Nephron (organoid): Measurements from ENCODE around the gene ADAMTS12.

Experiments used
- H3K27ac Mint-ChIP-seq, 3 experiments: 2 replicates each; pipeline ENCODE4 v1.8.0; 2020; ENCODE audit warnings: mixed read lengths in 3 of 3, mild to moderate bottlenecking in 2 of 3, moderate library complexity in 1 of 3
- H3K27me3 Mint-ChIP-seq: 2 replicates; pipeline ENCODE4 v1.8.0; 2021; ENCODE audit warnings: low read depth, mild to moderate bottlenecking, moderate library complexity, mixed read lengths
- H3K36me3 Mint-ChIP-seq: 2 replicates; pipeline ENCODE4 v1.8.0; 2020; ENCODE audit warnings: low read depth, mixed read lengths
- H3K4me1 Mint-ChIP-seq: 2 replicates; pipeline ENCODE4 v1.8.0; 2020; ENCODE audit warnings: mixed read lengths
- H3K4me3 Mint-ChIP-seq, 3 experiments: 2 replicates each; pipeline ENCODE4 v1.8.0; 2020; ENCODE audit warnings: mild to moderate bottlenecking in 3 of 3, mixed read lengths in 3 of 3, moderate library complexity in 2 of 3
- H3K9me3 Mint-ChIP-seq: 2 replicates; pipeline ENCODE4 v1.8.0; 2020; ENCODE audit warnings: mixed read lengths
- TF ChIP-seq, protein P1 (sequence below), 3 experiments: fragments of 200-600 bp; sonication (generic); IDR thresholded peaks; one replicate each; pipeline ENCODE4 v1.5.0; 2021; ENCODE audit warnings: antibody characterized with exemption in 3 of 3; ENCODE audit not compliant: unreplicated experiment in 3 of 3

The ADAMTS12 gene

DNA sequence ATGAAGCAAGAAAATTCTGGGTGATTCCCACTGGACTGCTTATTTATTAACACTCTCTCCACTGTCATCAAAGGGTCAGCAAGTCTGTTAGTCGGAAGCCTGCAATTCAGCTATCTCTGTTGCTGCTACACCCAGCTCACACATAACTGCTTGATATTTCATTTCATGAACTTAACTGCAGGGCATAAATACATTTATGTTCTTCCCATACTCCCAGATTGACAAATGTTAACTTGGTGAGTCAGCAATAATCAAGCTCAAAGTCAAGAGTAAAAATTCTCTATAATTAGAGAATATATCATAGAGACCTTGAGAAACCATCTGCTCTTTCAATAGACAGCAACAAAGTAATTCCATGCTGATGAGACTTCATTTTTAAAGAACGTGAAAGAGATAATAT, 198.8 kb downstream of the ADAMTS12 start:
- H3K4me3 Mint-ChIP-seq: no peak overlapping the region
- no peaks in the 10 kb centered on the region for H3K4me1 Mint-ChIP-seq
- H3K36me3 Mint-ChIP-seq: peaks cover 5% of the 10 kb centered on the region
- TF ChIP-seq, protein P1, sequence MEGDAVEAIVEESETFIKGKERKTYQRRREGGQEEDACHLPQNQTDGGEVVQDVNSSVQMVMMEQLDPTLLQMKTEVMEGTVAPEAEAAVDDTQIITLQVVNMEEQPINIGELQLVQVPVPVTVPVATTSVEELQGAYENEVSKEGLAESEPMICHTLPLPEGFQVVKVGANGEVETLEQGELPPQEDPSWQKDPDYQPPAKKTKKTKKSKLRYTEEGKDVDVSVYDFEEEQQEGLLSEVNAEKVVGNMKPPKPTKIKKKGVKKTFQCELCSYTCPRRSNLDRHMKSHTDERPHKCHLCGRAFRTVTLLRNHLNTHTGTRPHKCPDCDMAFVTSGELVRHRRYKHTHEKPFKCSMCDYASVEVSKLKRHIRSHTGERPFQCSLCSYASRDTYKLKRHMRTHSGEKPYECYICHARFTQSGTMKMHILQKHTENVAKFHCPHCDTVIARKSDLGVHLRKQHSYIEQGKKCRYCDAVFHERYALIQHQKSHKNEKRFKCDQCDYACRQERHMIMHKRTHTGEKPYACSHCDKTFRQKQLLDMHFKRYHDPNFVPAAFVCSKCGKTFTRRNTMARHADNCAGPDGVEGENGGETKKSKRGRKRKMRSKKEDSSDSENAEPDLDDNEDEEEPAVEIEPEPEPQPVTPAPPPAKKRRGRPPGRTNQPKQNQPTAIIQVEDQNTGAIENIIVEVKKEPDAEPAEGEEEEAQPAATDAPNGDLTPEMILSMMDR (IDR thresholded peaks at IDR 0.05; ENCODE audit: unreplicated experiment in 3 of 3): no peak
- no peaks in the 10 kb centered on the region for H3K27me3 Mint-ChIP-seq
- peaks cover 13% of the 10 kb centered on the region for H3K9me3 Mint-ChIP-seq
- no peak overlapping the region for H3K27ac Mint-ChIP-seq

DNA sequence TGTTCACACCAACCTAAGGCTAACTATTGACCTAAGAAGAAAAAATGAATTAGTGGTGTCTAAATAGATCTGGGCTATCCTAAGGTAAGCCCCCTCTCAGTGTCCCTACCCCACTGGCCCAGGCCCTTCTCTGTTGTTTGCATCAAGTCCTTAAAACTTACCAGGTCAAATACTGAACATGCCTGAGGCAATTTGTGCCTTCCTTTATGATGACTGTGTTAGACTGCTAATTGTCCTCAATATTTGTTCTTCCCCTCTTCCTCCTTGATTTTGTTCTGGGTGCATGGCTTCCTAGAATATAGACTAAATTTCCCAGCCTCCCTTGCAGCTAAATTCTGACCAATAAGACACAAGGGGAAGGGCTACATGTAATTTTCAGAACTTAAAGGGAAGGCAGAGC, 199.9 kb downstream of the ADAMTS12 start:
- Mint-ChIP-seq H3K4me1 (no peaks in the 10 kb centered on the region), H3K27me3 (no peaks in the 10 kb centered on the region), H3K27ac (no peak overlapping the region), H3K4me3 (no peak overlapping the region), H3K36me3 (peaks cover 5% of the 10 kb centered on the region), H3K9me3 (peaks cover 13% of the 10 kb centered on the region)
- TF ChIP-seq, protein P1 (IDR thresholded peaks at IDR 0.05; ENCODE audit: unreplicated experiment in 3 of 3): no peak

DNA sequence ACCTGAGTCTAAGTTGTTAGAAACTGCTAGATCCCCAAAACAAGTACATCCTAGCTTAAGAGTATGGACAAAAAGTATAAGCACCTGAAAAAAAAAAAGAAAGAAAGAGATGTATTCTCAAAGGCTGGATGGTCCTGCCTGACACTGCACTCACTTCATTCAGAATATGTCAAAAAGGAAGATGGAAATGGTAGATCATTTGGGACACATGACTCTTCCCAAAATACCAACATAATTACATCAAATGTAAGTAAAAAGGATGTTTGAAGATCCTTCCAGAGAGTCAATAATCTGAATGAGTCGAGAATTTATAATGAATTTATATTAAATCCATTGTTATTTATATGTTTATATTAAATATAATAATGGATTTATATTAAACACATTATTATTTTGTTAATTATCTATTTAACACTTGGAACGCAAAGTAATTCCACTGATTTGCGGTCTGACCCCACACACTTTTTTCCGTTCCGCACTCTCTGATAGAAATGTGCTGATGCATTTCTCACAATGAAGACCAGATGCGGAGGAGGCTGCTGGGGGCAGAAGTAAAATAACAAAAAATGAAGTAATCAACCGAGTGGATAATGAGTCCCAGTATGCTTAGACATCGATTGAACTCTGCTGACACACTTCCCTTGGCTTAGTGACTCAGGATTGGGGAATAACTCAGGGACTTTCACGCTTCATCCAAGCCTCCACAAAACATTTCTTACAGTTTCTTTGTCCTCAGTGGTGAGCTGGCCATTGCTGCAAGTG, 201.2 kb downstream of the ADAMTS12 start:
- H3K27me3 Mint-ChIP-seq: peaks cover 5% of the 10 kb centered on the region
- TF ChIP-seq, protein P1 (IDR thresholded peaks at IDR 0.05; ENCODE audit: unreplicated experiment in 3 of 3): no peak
- no peak overlapping the region for H3K4me3 Mint-ChIP-seq
- peaks cover 12% of the 10 kb centered on the region for H3K9me3 Mint-ChIP-seq
- H3K27ac Mint-ChIP-seq: no peak overlapping the region
- H3K36me3 Mint-ChIP-seq: peaks cover 5% of the 10 kb centered on the region
- no peaks in the 10 kb centered on the region for H3K4me1 Mint-ChIP-seq

DNA sequence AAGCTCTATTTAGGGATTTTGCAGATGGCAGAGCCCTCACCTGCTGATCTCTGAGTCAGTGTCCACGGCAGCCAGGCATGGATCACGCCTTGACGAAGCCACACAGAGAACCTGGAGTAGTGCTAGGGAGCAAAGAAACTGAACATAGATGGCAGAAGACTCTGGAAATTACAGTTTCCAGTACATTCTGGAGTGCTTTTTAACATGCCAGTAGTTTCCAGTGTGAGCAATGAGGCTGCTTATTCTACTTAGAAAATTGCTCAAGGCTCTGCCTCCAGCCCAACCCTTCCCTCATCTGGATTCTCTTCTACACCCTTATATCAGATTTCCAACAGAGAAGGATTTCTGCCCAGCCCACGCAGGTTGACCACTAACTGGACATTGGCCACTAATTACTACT, 203.3 kb downstream of the ADAMTS12 start:
- peaks cover 5% of the 10 kb centered on the region for H3K9me3 Mint-ChIP-seq
- peaks cover 9% of the 10 kb centered on the region for H3K27me3 Mint-ChIP-seq
- TF ChIP-seq, protein P1 (IDR thresholded peaks at IDR 0.05; ENCODE audit: unreplicated experiment in 3 of 3): no peak
- H3K4me1 Mint-ChIP-seq: no peaks in the 10 kb centered on the region
- H3K36me3 Mint-ChIP-seq: peaks cover 2% of the 10 kb centered on the region
- H3K27ac Mint-ChIP-seq: no peak overlapping the region
- no peak overlapping the region for H3K4me3 Mint-ChIP-seq

DNA sequence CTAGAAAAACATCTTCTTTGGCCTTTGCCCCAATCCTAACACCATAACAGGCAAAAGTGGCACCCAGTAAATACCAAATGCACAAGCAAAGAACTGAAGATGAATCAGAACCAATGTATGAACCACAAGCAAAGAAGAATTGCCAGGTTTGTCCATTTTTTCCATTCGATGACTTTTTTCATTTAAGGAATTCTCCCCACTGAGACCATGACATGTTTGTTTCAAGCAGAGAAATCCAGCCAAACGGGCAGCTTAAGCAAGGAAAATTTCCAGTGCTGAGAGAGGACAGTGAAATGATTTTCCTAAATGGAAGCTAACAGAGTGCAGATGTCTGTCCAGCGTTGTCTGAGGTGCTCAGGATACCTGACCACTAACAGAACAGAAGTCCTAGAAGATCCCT, 203.7 kb downstream of the ADAMTS12 start:
- Mint-ChIP-seq H3K36me3 (no peaks in the 10 kb centered on the region), H3K9me3 (peaks cover 3% of the 10 kb centered on the region)
- TF ChIP-seq, protein P1 (IDR thresholded peaks at IDR 0.05; ENCODE audit: unreplicated experiment in 3 of 3): no peak

More for the DNA sequence above, 203.7 kb downstream of the ADAMTS12 start:
- no peak overlapping the region for H3K4me3 Mint-ChIP-seq
- H3K4me1 Mint-ChIP-seq: no peaks in the 10 kb centered on the region
- peaks cover 9% of the 10 kb centered on the region for H3K27me3 Mint-ChIP-seq
- H3K27ac Mint-ChIP-seq: no peak overlapping the region
